SK-N-SH treated with all-trans-retinoic acid at 6 μM for 48 hours (cell line): ENCODE data around the gene MC1R.

Experiments used
- ATAC-seq: fragments of 200-7000 bp; cut with Tn5 transposase; 3 replicates; pipeline ENCODE4 v1.9.1; 2020; ENCODE audit warnings: mild to moderate bottlenecking, moderate library complexity
- BACH2 ChIP-seq: fragments of 250-450 bp; sonication (Bioruptor Pico); IDR thresholded peaks from 2 replicates; pipeline ENCODE4 v1.9.0; 2021; ENCODE audit warnings: mild to moderate bottlenecking, borderline replicate concordance
- CSDC2 ChIP-seq: fragments of 250-450 bp; sonication (Bioruptor Pico); IDR thresholded peaks from 2 replicates; pipeline ENCODE4 v1.5.0; 2020; ENCODE audit warnings: mild to moderate bottlenecking, moderate library complexity
- ESRRG ChIP-seq: fragments of 250-450 bp; sonication (Bioruptor Pico); IDR thresholded peaks from 2 replicates; pipeline ENCODE4 v1.6.1; 2021; ENCODE audit warnings: mild to moderate bottlenecking
- GLIS3 ChIP-seq: fragments of 250-450 bp; sonication (Bioruptor Pico); IDR thresholded peaks from 2 replicates; pipeline ENCODE4 v1.5.0; 2020; ENCODE audit warnings: mild to moderate bottlenecking, moderate library complexity
- ISL1 ChIP-seq: fragments of 250-450 bp; sonication (Bioruptor Pico); IDR thresholded peaks from 2 replicates; pipeline ENCODE4 v2.1.2; 2022; ENCODE audit warnings: mild to moderate bottlenecking, moderate library complexity
- OSR1 ChIP-seq: fragments of 250-450 bp; sonication (Bioruptor Pico); IDR thresholded peaks from 2 replicates; pipeline ENCODE4 v1.8.0; 2022; ENCODE audit warnings: moderate library complexity, mild to moderate bottlenecking, inconsistent platforms
- PPARA ChIP-seq: fragments of 250-450 bp; sonication (Bioruptor Pico); IDR thresholded peaks from 2 replicates; pipeline ENCODE4 v1.5.0; 2020; ENCODE audit warnings: mild to moderate bottlenecking, borderline replicate concordance
- SNAI2 ChIP-seq: fragments of 250-450 bp; sonication (Bioruptor Pico); IDR thresholded peaks from 2 replicates; pipeline ENCODE4 v1.5.0; 2020; ENCODE audit warnings: mild to moderate bottlenecking, moderate library complexity
- TCF4 ChIP-seq: fragments of 250-450 bp; sonication (Bioruptor Pico); IDR thresholded peaks from 2 replicates; pipeline ENCODE4 v1.8.0; 2021; ENCODE audit warnings: mild to moderate bottlenecking, moderate library complexity, borderline replicate concordance
- TOX ChIP-seq: fragments of 250-450 bp; sonication (Bioruptor Pico); IDR thresholded peaks from 2 replicates; pipeline ENCODE4 v1.8.0; 2021; ENCODE audit warnings: mild to moderate bottlenecking, moderate library complexity, borderline replicate concordance
- TSHZ2 ChIP-seq: fragments of 250-450 bp; sonication (Bioruptor Pico); IDR thresholded peaks from 2 replicates; pipeline ENCODE4 v1.5.0; 2020; ENCODE audit warnings: mild to moderate bottlenecking, moderate library complexity
- ZFP3 ChIP-seq: fragments of 250-450 bp; sonication (Bioruptor Pico); IDR thresholded peaks from 2 replicates; pipeline ENCODE4 v1.5.0; 2020; ENCODE audit warnings: mild to moderate bottlenecking, moderate library complexity
- ZFP30 ChIP-seq: fragments of 450-650 bp; formaldehyde crosslinking; IDR thresholded peaks from 2 replicates; pipeline ENCODE4 v1.5.0; 2022; ENCODE audit warnings: mild to moderate bottlenecking, moderate library complexity
- ZNF70 ChIP-seq: fragments of 450-650 bp; formaldehyde crosslinking; IDR thresholded peaks from 2 replicates; pipeline ENCODE4 v1.5.0; 2020; ENCODE audit warnings: mild to moderate bottlenecking, moderate library complexity
- ZNF8 ChIP-seq: fragments of 450-650 bp; formaldehyde crosslinking; IDR thresholded peaks from 2 replicates; pipeline ENCODE4 v1.5.0; 2020; ENCODE audit warnings: mild to moderate bottlenecking, moderate library complexity
- TF ChIP-seq, protein P1 (sequence below): fragments of 250-450 bp; sonication (Bioruptor Pico); IDR thresholded peaks from 2 replicates; pipeline ENCODE4 v1.5.1; 2020; ENCODE audit warnings: low read depth, mild to moderate bottlenecking, moderate library complexity
- TF ChIP-seq, protein P2 (sequence below): fragments of 250-450 bp; sonication (Bioruptor Pico); IDR thresholded peaks from 2 replicates; pipeline ENCODE4 v1.8.0; 2021; ENCODE audit warnings: low read depth, mild to moderate bottlenecking, moderate library complexity, borderline replicate concordance
- TF ChIP-seq, protein P3 (sequence below): fragments of 250-450 bp; sonication (Bioruptor Pico); IDR thresholded peaks from 2 replicates; pipeline ENCODE4 v1.5.1; 2021; ENCODE audit warnings: mild to moderate bottlenecking, moderate library complexity
- TF ChIP-seq, protein P4 (sequence below): fragments of 250-450 bp; sonication (Bioruptor Pico); IDR thresholded peaks from 2 replicates; pipeline ENCODE4 v1.8.0; 2020; ENCODE audit warnings: mild to moderate bottlenecking, moderate library complexity, borderline replicate concordance

MC1R gene

GRCh38 chr16:89945654-89946053 lies 27.0 kb downstream of the MC1R start:
- no peak for TF ChIP-seq ISL1 (CRISPR knock-in tag)
- TF ChIP-seq, all 23 proteins: peak for 0
- ATAC-seq, result no peak

DNA sequence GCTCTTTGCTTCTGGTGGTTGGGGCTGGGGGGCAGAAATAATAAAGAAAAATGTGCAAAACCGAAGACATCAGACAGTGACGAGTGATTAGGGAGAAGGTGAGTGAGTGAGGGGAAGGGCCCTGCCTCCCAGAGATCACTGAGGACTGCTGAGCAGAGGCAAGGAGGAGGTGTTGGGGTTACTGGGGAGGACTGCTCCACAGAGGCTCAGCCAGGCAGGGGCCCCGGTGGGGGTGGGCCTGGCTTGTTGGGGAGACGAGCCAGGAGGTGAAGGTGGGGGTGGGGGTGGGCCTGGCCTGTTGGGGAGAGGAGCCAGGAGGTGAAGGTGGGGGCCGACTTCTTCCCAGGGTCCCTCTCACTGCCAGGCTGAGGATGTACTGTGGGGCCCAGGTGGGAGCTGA lies 27.9 kb downstream of the MC1R start:
- TF ChIP-seq, protein P1, sequence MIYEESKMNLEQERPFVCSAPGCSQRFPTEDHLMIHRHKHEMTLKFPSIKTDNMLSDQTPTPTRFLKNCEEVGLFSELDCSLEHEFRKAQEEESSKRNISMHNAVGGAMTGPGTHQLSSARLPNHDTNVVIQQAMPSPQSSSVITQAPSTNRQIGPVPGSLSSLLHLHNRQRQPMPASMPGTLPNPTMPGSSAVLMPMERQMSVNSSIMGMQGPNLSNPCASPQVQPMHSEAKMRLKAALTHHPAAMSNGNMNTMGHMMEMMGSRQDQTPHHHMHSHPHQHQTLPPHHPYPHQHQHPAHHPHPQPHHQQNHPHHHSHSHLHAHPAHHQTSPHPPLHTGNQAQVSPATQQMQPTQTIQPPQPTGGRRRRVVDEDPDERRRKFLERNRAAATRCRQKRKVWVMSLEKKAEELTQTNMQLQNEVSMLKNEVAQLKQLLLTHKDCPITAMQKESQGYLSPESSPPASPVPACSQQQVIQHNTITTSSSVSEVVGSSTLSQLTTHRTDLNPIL (CRISPR knock-in tag), result no peak
- TF ChIP-seq ZNF70 (CRISPR knock-in tag), result no peak
- TF ChIP-seq, protein P2, sequence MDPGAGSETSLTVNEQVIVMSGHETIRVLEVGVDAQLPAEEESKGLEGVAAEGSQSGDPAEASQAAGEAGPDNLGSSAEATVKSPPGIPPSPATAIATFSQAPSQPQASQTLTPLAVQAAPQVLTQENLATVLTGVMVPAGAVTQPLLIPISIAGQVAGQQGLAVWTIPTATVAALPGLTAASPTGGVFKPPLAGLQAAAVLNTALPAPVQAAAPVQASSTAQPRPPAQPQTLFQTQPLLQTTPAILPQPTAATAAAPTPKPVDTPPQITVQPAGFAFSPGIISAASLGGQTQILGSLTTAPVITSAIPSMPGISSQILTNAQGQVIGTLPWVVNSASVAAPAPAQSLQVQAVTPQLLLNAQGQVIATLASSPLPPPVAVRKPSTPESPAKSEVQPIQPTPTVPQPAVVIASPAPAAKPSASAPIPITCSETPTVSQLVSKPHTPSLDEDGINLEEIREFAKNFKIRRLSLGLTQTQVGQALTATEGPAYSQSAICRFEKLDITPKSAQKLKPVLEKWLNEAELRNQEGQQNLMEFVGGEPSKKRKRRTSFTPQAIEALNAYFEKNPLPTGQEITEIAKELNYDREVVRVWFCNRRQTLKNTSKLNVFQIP (CRISPR knock-in tag), result no peak
- TF ChIP-seq, protein P3, sequence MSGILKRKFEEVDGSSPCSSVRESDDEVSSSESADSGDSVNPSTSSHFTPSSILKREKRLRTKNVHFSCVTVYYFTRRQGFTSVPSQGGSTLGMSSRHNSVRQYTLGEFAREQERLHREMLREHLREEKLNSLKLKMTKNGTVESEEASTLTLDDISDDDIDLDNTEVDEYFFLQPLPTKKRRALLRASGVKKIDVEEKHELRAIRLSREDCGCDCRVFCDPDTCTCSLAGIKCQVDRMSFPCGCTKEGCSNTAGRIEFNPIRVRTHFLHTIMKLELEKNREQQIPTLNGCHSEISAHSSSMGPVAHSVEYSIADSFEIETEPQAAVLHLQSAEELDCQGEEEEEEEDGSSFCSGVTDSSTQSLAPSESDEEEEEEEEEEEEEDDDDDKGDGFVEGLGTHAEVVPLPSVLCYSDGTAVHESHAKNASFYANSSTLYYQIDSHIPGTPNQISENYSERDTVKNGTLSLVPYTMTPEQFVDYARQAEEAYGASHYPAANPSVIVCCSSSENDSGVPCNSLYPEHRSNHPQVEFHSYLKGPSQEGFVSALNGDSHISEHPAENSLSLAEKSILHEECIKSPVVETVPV, result no peak
- TF ChIP-seq CSDC2 (CRISPR knock-in tag), result no peak
- TF ChIP-seq, protein P4, sequence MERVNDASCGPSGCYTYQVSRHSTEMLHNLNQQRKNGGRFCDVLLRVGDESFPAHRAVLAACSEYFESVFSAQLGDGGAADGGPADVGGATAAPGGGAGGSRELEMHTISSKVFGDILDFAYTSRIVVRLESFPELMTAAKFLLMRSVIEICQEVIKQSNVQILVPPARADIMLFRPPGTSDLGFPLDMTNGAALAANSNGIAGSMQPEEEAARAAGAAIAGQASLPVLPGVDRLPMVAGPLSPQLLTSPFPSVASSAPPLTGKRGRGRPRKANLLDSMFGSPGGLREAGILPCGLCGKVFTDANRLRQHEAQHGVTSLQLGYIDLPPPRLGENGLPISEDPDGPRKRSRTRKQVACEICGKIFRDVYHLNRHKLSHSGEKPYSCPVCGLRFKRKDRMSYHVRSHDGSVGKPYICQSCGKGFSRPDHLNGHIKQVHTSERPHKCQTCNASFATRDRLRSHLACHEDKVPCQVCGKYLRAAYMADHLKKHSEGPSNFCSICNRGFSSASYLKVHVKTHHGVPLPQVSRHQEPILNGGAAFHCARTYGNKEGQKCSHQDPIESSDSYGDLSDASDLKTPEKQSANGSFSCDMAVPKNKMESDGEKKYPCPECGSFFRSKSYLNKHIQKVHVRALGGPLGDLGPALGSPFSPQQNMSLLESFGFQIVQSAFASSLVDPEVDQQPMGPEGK (CRISPR knock-in tag), result no peak
- no peak for TF ChIP-seq ZFP3 (CRISPR knock-in tag)
- no peak for TF ChIP-seq GLIS3 (CRISPR knock-in tag)
- TF ChIP-seq SNAI2 (CRISPR knock-in tag), result no peak
- TF ChIP-seq ISL1 (CRISPR knock-in tag), result no peak
- TF ChIP-seq ZFP30, result no peak
- TF ChIP-seq OSR1 (CRISPR knock-in tag), result no peak
- no peak for TF ChIP-seq ESRRG
- no peak for TF ChIP-seq TSHZ2 (CRISPR knock-in tag)
- no peak for TF ChIP-seq TOX (CRISPR knock-in tag)
- no peak for TF ChIP-seq ZNF8
- ATAC-seq, result no peak

GRCh38 chr16:89949121-89949742 lies 30.6 kb downstream of the MC1R start:
- ATAC-seq, result no peak
- TF ChIP-seq TOX (CRISPR knock-in tag) (no peak), BACH2 (CRISPR knock-in tag) (no peak), PPARA (no peak), CSDC2 (CRISPR knock-in tag) (no peak), ESRRG (no peak), OSR1 (CRISPR knock-in tag) (no peak), TCF4 (no peak), ISL1 (CRISPR knock-in tag) (no peak), TSHZ2 (CRISPR knock-in tag) (no peak)
- TF ChIP-seq, protein P2 (CRISPR knock-in tag), result no peak
- TF ChIP-seq, protein P3, result no peak
- TF ChIP-seq, protein P4 (CRISPR knock-in tag), result no peak
